NT2/D1 (cell line): Measurements from ENCODE around the gene CRYGC.

Source experiments
- DNase-seq: peaks from one replicate; pipeline ENCODE4 v3.0.0-alpha.2; 2011; ENCODE audit warnings: low read depth, low spot score
- H3K27me3 ChIP-seq: 2 replicates; pipeline ENCODE4 v1.6.0; 2011; ENCODE audit warnings: mild to moderate bottlenecking; ENCODE audit not compliant: insufficient read length, insufficient read depth
- H3K36me3 ChIP-seq: 2 replicates; pipeline ENCODE4 v1.6.1; 2011; ENCODE audit warnings: mild to moderate bottlenecking, low read length, mixed read lengths; ENCODE audit not compliant: insufficient read depth, insufficient read length
- H3K4me1 ChIP-seq: 2 replicates; pipeline ENCODE4 v1.5.1; 2011; ENCODE audit not compliant: insufficient read depth, insufficient read length
- H3K4me3 ChIP-seq: 2 replicates; pipeline ENCODE4 v1.5.1; 2011; ENCODE audit warnings: low read depth; ENCODE audit not compliant: insufficient read length
- H3K9ac ChIP-seq: 2 replicates; pipeline ENCODE4 v1.6.0; 2011; ENCODE audit warnings: low read depth; ENCODE audit not compliant: insufficient read length
- H3K9me3 ChIP-seq: 2 replicates; pipeline ENCODE4 v1.5.1; 2011; ENCODE audit warnings: mild to moderate bottlenecking, low read length; ENCODE audit not compliant: insufficient read depth
- SUZ12 ChIP-seq: IDR thresholded peaks from 2 replicates; pipeline ENCODE4 v1.6.1; 2011; ENCODE audit not compliant: insufficient read length, insufficient read depth; ENCODE audit errors: extremely low read depth
- YY1 ChIP-seq: IDR thresholded peaks from 2 replicates; pipeline ENCODE4 v1.6.1; 2011; ENCODE audit not compliant: insufficient read length, insufficient read depth
- ZNF274 ChIP-seq: IDR thresholded peaks from 2 replicates; pipeline ENCODE4 v1.6.1; 2011; ENCODE audit warnings: mild to moderate bottlenecking, low read depth, low read length

CRYGC gene

GRCh38 chr2:208164951-208165755 lies 35.5 kb upstream of the CRYGC start:
- TF ChIP-seq SUZ12 (no peak), YY1 (no peak), ZNF274 (no peak)
- H3K36me3 ChIP-seq, result no peaks in the 10 kb centered on the region
- no peak overlapping the region for H3K4me3 ChIP-seq
- H3K27me3 ChIP-seq, result no peaks in the 10 kb centered on the region
- no peak for DNase-seq
- no peak overlapping the region for H3K9ac ChIP-seq
- H3K9me3 ChIP-seq, result no peaks in the 10 kb centered on the region
- no peaks in the 10 kb centered on the region for H3K4me1 ChIP-seq

- no peak for TF ChIP-seq YY1
- no peak for TF ChIP-seq SUZ12
- no peak for TF ChIP-seq ZNF274
- no peak for DNase-seq
- H3K9ac ChIP-seq, result no peak within 1 kb of the TSS
- H3K27me3 ChIP-seq, result no peaks in the 10 kb centered on the region
- no peaks in the 10 kb centered on the region for H3K36me3 ChIP-seq
- no peaks in the 10 kb centered on the region for H3K4me1 ChIP-seq
- H3K9me3 ChIP-seq, result no peaks in the 10 kb centered on the region
- H3K4me3 ChIP-seq, result no peak within 1 kb of the TSS
These were observed 33.9 kb upstream of the CRYGC start, which contains the start of gene CRYGA for GRCh38 chr2:208163489-208163888. CRYGA (minus strand) TSS chr2:208163589; CDS start chr2:208163556, 33 bp downstream.

- TF ChIP-seq ZNF274, result no peak
- no peak for TF ChIP-seq YY1
- TF ChIP-seq SUZ12, result no peak
- H3K36me3 ChIP-seq, result no peaks in the 10 kb centered on the region
- DNase-seq, result no peak
- H3K27me3 ChIP-seq, result no peaks in the 10 kb centered on the region
- no peak overlapping the region for H3K9ac ChIP-seq
- H3K9me3 ChIP-seq, result peaks cover 6% of the 10 kb centered on the region; the same call in 1 of the 2 replicates
- no peak overlapping the region for H3K4me3 ChIP-seq
- H3K4me1 ChIP-seq, result no peaks in the 10 kb centered on the region
These were observed 26.8 kb upstream of the CRYGC start for GRCh38 chr2:208156439-208156838.

GRCh38 chr2:208153156-208153555 lies 23.5 kb upstream of the CRYGC start:
- H3K4me1 ChIP-seq, result no peaks in the 10 kb centered on the region
- H3K9me3 ChIP-seq, result peaks cover 6% of the 10 kb centered on the region; the same call in 1 of the 2 replicates
- no peak for DNase-seq
- H3K27me3 ChIP-seq, result no peaks in the 10 kb centered on the region
- H3K36me3 ChIP-seq, result no peaks in the 10 kb centered on the region
- H3K9ac ChIP-seq, result no peak overlapping the region
- no peak overlapping the region for H3K4me3 ChIP-seq
- TF ChIP-seq ZNF274, result no peak
- no peak for TF ChIP-seq SUZ12
- no peak for TF ChIP-seq YY1

GRCh38 chr2:208150956-208151355 lies 21.3 kb upstream of the CRYGC start:
- Histone ChIP-seq H3K4me1 (no peaks in the 10 kb centered on the region), H3K9ac (no peak overlapping the region), H3K27me3 (no peaks in the 10 kb centered on the region), H3K9me3 (0 out of 2 replicates have a peak, but pooled peaks cover 6% of the 10 kb centered on the region), H3K36me3 (no peaks in the 10 kb centered on the region), H3K4me3 (no peak overlapping the region)
- TF ChIP-seq ZNF274 (no peak), YY1 (no peak), SUZ12 (no peak)
- no peak for DNase-seq

- Histone ChIP-seq H3K36me3 (no peaks in the 10 kb centered on the region), H3K9ac (no peak overlapping the region), H3K27me3 (no peaks in the 10 kb centered on the region), H3K4me1 (no peaks in the 10 kb centered on the region), H3K4me3 (no peak overlapping the region), H3K9me3 (0 out of 2 replicates have a peak, but pooled peaks cover 6% of the 10 kb centered on the region)
- no peak for TF ChIP-seq SUZ12
- TF ChIP-seq YY1, result no peak
- TF ChIP-seq ZNF274, result no peak
- no peak for DNase-seq
These were observed 20.5 kb upstream of the CRYGC start for GRCh38 chr2:208150094-208150493.

GRCh38 chr2:208148803-208149202 lies 19.2 kb upstream of the CRYGC start:
- no peaks in the 10 kb centered on the region for H3K36me3 ChIP-seq
- no peak for DNase-seq
- TF ChIP-seq SUZ12 (no peak), YY1 (no peak), ZNF274 (no peak)

More at GRCh38 chr2:208148803-208149202, 19.2 kb upstream of the CRYGC start:
- H3K9ac ChIP-seq, result no peak overlapping the region
- 0 out of 2 replicates have a peak, but pooled peaks cover 6% of the 10 kb centered on the region for H3K9me3 ChIP-seq
- H3K4me1 ChIP-seq, result no peaks in the 10 kb centered on the region
- no peak overlapping the region for H3K4me3 ChIP-seq
- H3K27me3 ChIP-seq, result no peaks in the 10 kb centered on the region
